ENCODE measurements around the gene CD44. TPM values are rescaled to one million over a fixed set of nuclear protein-coding genes. Genes with fewer than 3 reads are reported as not detected.

CD44 gene
- total and polyA plus RNA-seq, 9 donors = 8.3 to 330 (median 26.0) TPM

- Histone ChIP-seq H3K9me3 (no peaks in the 10 kb centered on the region), H3K27me3 (no peaks in the 10 kb centered on the region), H3K4me1 (ENCODE audit: insufficient read depth) (no peaks in the 10 kb centered on the region), H3K36me3 (no peaks in the 10 kb centered on the region), H3K27ac (no peak overlapping the region), H3K4me3 (no peak overlapping the region)
- no peak for DNase-seq
- 56 to 63% (median 61%) methylated on average over 4 of the region's 4 CpGs for WGBS, 3 donors
- TF ChIP-seq, protein P1, sequence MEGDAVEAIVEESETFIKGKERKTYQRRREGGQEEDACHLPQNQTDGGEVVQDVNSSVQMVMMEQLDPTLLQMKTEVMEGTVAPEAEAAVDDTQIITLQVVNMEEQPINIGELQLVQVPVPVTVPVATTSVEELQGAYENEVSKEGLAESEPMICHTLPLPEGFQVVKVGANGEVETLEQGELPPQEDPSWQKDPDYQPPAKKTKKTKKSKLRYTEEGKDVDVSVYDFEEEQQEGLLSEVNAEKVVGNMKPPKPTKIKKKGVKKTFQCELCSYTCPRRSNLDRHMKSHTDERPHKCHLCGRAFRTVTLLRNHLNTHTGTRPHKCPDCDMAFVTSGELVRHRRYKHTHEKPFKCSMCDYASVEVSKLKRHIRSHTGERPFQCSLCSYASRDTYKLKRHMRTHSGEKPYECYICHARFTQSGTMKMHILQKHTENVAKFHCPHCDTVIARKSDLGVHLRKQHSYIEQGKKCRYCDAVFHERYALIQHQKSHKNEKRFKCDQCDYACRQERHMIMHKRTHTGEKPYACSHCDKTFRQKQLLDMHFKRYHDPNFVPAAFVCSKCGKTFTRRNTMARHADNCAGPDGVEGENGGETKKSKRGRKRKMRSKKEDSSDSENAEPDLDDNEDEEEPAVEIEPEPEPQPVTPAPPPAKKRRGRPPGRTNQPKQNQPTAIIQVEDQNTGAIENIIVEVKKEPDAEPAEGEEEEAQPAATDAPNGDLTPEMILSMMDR (IDR thresholded peaks at IDR 0.05) = no peak
- TF ChIP-seq EP300 (IDR thresholded peaks at IDR 0.05) (no peak), POLR2A (IDR thresholded peaks at IDR 0.05) (no peak)
- intact Hi-C loops (cut with DNase I) = no loop called here
Measured at GRCh38 chr11:35248558-35249323, 109.8 kb downstream of the CD44 start.

GRCh38 chr11:35250192-35250591, 111.2 kb downstream of the CD44 start:
- intact Hi-C loops (cut with DNase I) = no loop called here
- Histone ChIP-seq H3K9me3 (no peaks in the 10 kb centered on the region), H3K27me3 (no peaks in the 10 kb centered on the region), H3K27ac (no peak overlapping the region), H3K36me3 (no peaks in the 10 kb centered on the region), H3K4me3 (no peak overlapping the region), H3K4me1 (ENCODE audit: insufficient read depth) (no peaks in the 10 kb centered on the region)
- WGBS, 3 donors = 93 to 96% (median 94%) methylated on average over 4 of the region's 4 CpGs
- TF ChIP-seq EP300 (IDR thresholded peaks at IDR 0.05) (no peak), POLR2A (IDR thresholded peaks at IDR 0.05) (no peak)
- TF ChIP-seq, protein P1 (IDR thresholded peaks at IDR 0.05) = no peak
- no peak for DNase-seq

DNA sequence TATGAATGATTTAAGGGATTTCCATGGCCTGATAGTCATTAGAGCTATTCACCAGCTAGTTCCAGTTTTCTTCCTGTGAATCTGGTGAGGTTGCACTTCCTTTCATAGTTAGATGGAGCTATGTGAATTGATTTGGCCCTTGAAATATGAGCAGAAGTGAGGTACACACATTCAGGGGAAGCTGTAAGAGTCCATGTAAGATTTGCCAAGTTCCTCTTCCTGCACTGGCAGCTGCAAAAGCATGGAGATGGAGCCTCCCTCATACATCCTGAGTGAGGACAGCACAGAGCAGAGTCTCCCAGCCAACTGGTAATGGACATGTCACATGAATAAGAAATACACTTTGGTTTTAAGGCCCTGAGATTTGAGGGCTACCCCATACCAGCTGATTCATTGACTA, 111.7 kb downstream of the CD44 start:
- intact Hi-C loops (cut with DNase I) = no loop called here
- TF ChIP-seq, protein P1 (IDR thresholded peaks at IDR 0.05) = no peak
- no peak for TF ChIP-seq POLR2A (IDR thresholded peaks at IDR 0.05)
- no peak for TF ChIP-seq EP300 (IDR thresholded peaks at IDR 0.05)
- no peaks in the 10 kb centered on the region for H3K36me3 ChIP-seq
- H3K4me1 ChIP-seq (ENCODE audit: insufficient read depth) = no peaks in the 10 kb centered on the region
- no peak overlapping the region for H3K4me3 ChIP-seq
- H3K9me3 ChIP-seq = no peaks in the 10 kb centered on the region
- no peak overlapping the region for H3K27ac ChIP-seq
- DNase-seq = no peak
- H3K27me3 ChIP-seq = no peaks in the 10 kb centered on the region

- no peak overlapping the region for H3K4me3 ChIP-seq
- intact Hi-C loops (cut with DNase I) = no loop called here
- no peaks in the 10 kb centered on the region for H3K27me3 ChIP-seq
- H3K27ac ChIP-seq = no peak overlapping the region
- no peak for DNase-seq
- no peaks in the 10 kb centered on the region for H3K9me3 ChIP-seq
- no peaks in the 10 kb centered on the region for H3K4me1 ChIP-seq (ENCODE audit: insufficient read depth)
- H3K36me3 ChIP-seq = no peaks in the 10 kb centered on the region
- no peak for TF ChIP-seq EP300 (IDR thresholded peaks at IDR 0.05)
- TF ChIP-seq, protein P1 (IDR thresholded peaks at IDR 0.05) = no peak
- no peak for TF ChIP-seq POLR2A (IDR thresholded peaks at IDR 0.05)
Measured at GRCh38 chr11:35253237-35253636, 114.3 kb downstream of the CD44 start.

Measured in ovary (tissue), 9 donors.